GM21529 (cell line): ENCODE results near the gene SNX18.

Experiments used
- ATAC-seq: cut with Tn5 transposase; IDR thresholded peaks from one replicate; pipeline ENCODE4 v1.9.1; 2021; ENCODE audit not compliant: unreplicated experiment

SNX18 gene

GRCh38 chr5:54579591-54580295, 62.2 kb downstream of the SNX18 start:
- ATAC-seq = no peak

- no peak for ATAC-seq
Observed at GRCh38 chr5:54580997-54581811, 63.6 kb downstream of the SNX18 start.

- ATAC-seq = no peak
Observed at GRCh38 chr5:54581831-54582548, 64.4 kb downstream of the SNX18 start.

GRCh38 chr5:54586336-54586735, 68.8 kb downstream of the SNX18 start:
- no peak for ATAC-seq

- no peak for ATAC-seq
Observed at GRCh38 chr5:54589786-54590185, 72.2 kb downstream of the SNX18 start.

- ATAC-seq = no peak
Observed at GRCh38 chr5:54590824-54591223, 73.3 kb downstream of the SNX18 start.

GRCh38 chr5:54593779-54594178, 76.2 kb downstream of the SNX18 start:
- ATAC-seq = no peak

- no peak for ATAC-seq
Observed at GRCh38 chr5:54594181-54594580, 76.6 kb downstream of the SNX18 start.

- no peak for ATAC-seq
Observed at GRCh38 chr5:54595721-54596120, 78.2 kb downstream of the SNX18 start.
